C4-2B (cell line): ENCODE results near the gene PODNL1.

Experiments used
- CTCF ChIP-seq: fragments of 450-650 bp; conservative IDR thresholded peaks from 2 replicates; pipeline ENCODE4 v1.5.1; 2017; ENCODE audit warnings: mild to moderate bottlenecking
- ZFX ChIP-seq: fragments of 450-650 bp; IDR thresholded peaks from 2 replicates; pipeline ENCODE4 v1.6.1; 2017

GRCh38 chr19:13987101-13987890 is 49.1 kb upstream of the PODNL1 start:
- no peak for TF ChIP-seq CTCF
- no peak for TF ChIP-seq ZFX
